Measurements from ENCODE around the gene FPGS. TPM values are rescaled to one million over a fixed set of nuclear protein-coding genes. Genes with fewer than 3 reads are reported as not detected.
A peak's percentile ranks its signal among the peaks of the same experiment; 100 is the strongest.

Gene FPGS
- total and polyA plus RNA-seq, 4 donors = 20.4 to 61.1 (median 42.7) TPM

DNA sequence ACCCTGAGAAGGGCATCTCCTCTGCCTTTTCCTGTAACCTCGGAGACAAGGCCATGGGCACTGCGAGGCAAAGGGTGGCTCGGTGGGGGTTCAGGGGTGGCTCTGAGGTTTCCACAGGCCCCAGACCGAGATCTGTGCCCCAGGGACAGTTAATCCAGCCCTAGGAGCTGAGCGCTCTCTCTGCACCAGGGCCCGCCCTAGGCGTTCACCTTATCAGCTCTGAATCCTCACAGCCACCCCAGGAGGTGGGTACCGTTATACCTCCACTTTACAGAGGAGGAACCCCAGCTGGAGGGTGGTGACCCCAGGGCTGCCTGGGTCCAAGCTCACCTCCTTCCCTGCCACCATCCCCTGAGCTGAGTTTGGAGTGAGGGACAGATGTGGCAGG lies 54.0 kb downstream of the FPGS start:
- Histone ChIP-seq H3K27ac (ENCODE audit: low read depth in 1 of 2, low read length in 2 of 2) (no peak overlapping the region), H3K9me3 (ENCODE audit: control insufficient read depth in 4 of 4, low read length in 3 of 4) (no peaks in the 10 kb centered on the region), H3K27me3 (ENCODE audit: control insufficient read depth in 4 of 4, insufficient read depth in 4 of 4, low read length in 3 of 4) (no peaks in the 10 kb centered on the region), H3K9ac (ENCODE audit: low read depth in 1 of 2, low read length in 2 of 2) (no peak overlapping the region), H3K4me1 (ENCODE audit: control insufficient read depth in 4 of 4, insufficient read depth in 4 of 4, low read length in 3 of 4) (peaks cover 0 to 10% (median 1%) of the 10 kb centered on the region in 4 donors), H3K4me3 (ENCODE audit: low read depth in 1 of 3, low read length in 3 of 3) (no peak overlapping the region), H3K36me3 (ENCODE audit: control insufficient read depth in 4 of 4, insufficient read depth in 3 of 4, low read depth in 1 of 4, low read length in 3 of 4) (no peaks in the 10 kb centered on the region)
- TF ChIP-seq TAF1 (conservative IDR thresholded peaks at IDR 0.05) (no peak), YY1 (IDR thresholded peaks at IDR 0.05) (no peak), HNF4A (conservative IDR thresholded peaks at IDR 0.05) (no peak), RXRA (IDR thresholded peaks at IDR 0.05) (no peak)
- TF ChIP-seq, protein P1, sequence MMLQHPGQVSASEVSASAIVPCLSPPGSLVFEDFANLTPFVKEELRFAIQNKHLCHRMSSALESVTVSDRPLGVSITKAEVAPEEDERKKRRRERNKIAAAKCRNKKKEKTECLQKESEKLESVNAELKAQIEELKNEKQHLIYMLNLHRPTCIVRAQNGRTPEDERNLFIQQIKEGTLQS (IDR thresholded peaks at IDR 0.05) = no peak
- TF ChIP-seq, protein P2, sequence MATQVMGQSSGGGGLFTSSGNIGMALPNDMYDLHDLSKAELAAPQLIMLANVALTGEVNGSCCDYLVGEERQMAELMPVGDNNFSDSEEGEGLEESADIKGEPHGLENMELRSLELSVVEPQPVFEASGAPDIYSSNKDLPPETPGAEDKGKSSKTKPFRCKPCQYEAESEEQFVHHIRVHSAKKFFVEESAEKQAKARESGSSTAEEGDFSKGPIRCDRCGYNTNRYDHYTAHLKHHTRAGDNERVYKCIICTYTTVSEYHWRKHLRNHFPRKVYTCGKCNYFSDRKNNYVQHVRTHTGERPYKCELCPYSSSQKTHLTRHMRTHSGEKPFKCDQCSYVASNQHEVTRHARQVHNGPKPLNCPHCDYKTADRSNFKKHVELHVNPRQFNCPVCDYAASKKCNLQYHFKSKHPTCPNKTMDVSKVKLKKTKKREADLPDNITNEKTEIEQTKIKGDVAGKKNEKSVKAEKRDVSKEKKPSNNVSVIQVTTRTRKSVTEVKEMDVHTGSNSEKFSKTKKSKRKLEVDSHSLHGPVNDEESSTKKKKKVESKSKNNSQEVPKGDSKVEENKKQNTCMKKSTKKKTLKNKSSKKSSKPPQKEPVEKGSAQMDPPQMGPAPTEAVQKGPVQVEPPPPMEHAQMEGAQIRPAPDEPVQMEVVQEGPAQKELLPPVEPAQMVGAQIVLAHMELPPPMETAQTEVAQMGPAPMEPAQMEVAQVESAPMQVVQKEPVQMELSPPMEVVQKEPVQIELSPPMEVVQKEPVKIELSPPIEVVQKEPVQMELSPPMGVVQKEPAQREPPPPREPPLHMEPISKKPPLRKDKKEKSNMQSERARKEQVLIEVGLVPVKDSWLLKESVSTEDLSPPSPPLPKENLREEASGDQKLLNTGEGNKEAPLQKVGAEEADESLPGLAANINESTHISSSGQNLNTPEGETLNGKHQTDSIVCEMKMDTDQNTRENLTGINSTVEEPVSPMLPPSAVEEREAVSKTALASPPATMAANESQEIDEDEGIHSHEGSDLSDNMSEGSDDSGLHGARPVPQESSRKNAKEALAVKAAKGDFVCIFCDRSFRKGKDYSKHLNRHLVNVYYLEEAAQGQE (IDR thresholded peaks at IDR 0.05) = no peak
- TF ChIP-seq, protein P3, sequence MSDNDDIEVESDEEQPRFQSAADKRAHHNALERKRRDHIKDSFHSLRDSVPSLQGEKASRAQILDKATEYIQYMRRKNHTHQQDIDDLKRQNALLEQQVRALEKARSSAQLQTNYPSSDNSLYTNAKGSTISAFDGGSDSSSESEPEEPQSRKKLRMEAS (IDR thresholded peaks at IDR 0.05) = no peak
- peak; percentile 65 for DNase-seq (ENCODE audit: low spot score)
- 89% methylated on average over 8 of the region's 8 CpGs for WGBS

DNA sequence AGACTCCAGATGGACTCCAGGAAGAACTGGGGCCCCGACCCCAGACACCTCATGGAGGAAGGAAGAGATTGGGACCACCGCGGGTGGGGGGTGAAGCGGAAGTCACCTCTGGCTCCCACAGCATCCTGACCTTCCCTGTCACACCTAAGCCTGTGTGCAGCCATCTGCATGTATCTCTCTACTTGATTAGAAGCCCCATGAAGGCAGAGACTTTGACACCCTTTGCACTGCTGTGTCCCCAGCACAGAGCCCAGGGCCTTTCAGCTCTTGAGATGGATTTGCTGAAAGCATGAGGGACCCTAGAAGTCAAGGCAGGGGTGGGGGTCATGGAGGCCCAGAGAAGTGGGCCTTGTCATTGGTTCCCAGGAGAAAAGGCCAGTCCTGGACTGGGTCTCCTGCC lies 54.6 kb downstream of the FPGS start:
- TF ChIP-seq HNF4G (IDR thresholded peaks at IDR 0.05) = no peak
- no peak for TF ChIP-seq FOXA1 (IDR thresholded peaks at IDR 0.05)
- no peak for TF ChIP-seq FOXA2 (IDR thresholded peaks at IDR 0.05)
- TF ChIP-seq, protein P4, sequence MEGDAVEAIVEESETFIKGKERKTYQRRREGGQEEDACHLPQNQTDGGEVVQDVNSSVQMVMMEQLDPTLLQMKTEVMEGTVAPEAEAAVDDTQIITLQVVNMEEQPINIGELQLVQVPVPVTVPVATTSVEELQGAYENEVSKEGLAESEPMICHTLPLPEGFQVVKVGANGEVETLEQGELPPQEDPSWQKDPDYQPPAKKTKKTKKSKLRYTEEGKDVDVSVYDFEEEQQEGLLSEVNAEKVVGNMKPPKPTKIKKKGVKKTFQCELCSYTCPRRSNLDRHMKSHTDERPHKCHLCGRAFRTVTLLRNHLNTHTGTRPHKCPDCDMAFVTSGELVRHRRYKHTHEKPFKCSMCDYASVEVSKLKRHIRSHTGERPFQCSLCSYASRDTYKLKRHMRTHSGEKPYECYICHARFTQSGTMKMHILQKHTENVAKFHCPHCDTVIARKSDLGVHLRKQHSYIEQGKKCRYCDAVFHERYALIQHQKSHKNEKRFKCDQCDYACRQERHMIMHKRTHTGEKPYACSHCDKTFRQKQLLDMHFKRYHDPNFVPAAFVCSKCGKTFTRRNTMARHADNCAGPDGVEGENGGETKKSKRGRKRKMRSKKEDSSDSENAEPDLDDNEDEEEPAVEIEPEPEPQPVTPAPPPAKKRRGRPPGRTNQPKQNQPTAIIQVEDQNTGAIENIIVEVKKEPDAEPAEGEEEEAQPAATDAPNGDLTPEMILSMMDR (IDR thresholded peaks at IDR 0.05; ENCODE audit: low read depth, low read length, missing input control) = no peak
- TF ChIP-seq RXRA (IDR thresholded peaks at IDR 0.05) = no peak
- TF ChIP-seq YY1 (IDR thresholded peaks at IDR 0.05) = no peak
- no peak for TF ChIP-seq TAF1 (conservative IDR thresholded peaks at IDR 0.05)
- TF ChIP-seq EGR1 (IDR thresholded peaks at IDR 0.05; ENCODE audit: low read depth in 2 of 2) = no peak
- no peak for TF ChIP-seq JUND (IDR thresholded peaks at IDR 0.05)
- TF ChIP-seq, protein P2 (IDR thresholded peaks at IDR 0.05) = no peak
- TF ChIP-seq NR2F2 (IDR thresholded peaks at IDR 0.05) = no peak
- TF ChIP-seq, protein P5, sequence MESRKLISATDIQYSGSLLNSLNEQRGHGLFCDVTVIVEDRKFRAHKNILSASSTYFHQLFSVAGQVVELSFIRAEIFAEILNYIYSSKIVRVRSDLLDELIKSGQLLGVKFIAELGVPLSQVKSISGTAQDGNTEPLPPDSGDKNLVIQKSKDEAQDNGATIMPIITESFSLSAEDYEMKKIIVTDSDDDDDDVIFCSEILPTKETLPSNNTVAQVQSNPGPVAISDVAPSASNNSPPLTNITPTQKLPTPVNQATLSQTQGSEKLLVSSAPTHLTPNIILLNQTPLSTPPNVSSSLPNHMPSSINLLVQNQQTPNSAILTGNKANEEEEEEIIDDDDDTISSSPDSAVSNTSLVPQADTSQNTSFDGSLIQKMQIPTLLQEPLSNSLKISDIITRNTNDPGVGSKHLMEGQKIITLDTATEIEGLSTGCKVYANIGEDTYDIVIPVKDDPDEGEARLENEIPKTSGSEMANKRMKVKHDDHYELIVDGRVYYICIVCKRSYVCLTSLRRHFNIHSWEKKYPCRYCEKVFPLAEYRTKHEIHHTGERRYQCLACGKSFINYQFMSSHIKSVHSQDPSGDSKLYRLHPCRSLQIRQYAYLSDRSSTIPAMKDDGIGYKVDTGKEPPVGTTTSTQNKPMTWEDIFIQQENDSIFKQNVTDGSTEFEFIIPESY (IDR thresholded peaks at IDR 0.05) = no peak
- TF ChIP-seq GABPA (IDR thresholded peaks at IDR 0.05 in 1 of 2, conservative IDR thresholded peaks at IDR 0.05 in 1 of 2) = no peak
- TF ChIP-seq, protein P3 (IDR thresholded peaks at IDR 0.05) = no peak
- no peak for TF ChIP-seq SP1 (IDR thresholded peaks at IDR 0.05)
- TF ChIP-seq HNF4A (conservative IDR thresholded peaks at IDR 0.05) = no peak
- TF ChIP-seq RAD21 (IDR thresholded peaks at IDR 0.05) = no peak
- TF ChIP-seq, protein P1 (IDR thresholded peaks at IDR 0.05) = no peak
- Histone ChIP-seq H3K36me3 (ENCODE audit: control insufficient read depth in 4 of 4, insufficient read depth in 3 of 4, low read depth in 1 of 4, low read length in 3 of 4) (no peaks in the 10 kb centered on the region), H3K4me3 (ENCODE audit: low read depth in 1 of 3, low read length in 3 of 3) (no peak overlapping the region), H3K27ac (ENCODE audit: low read depth in 1 of 2, low read length in 2 of 2) (no peak overlapping the region), H3K27me3 (ENCODE audit: control insufficient read depth in 4 of 4, insufficient read depth in 4 of 4, low read length in 3 of 4) (no peaks in the 10 kb centered on the region), H3K9ac (ENCODE audit: low read depth in 1 of 2, low read length in 2 of 2) (no peak overlapping the region), H3K9me3 (ENCODE audit: control insufficient read depth in 4 of 4, low read length in 3 of 4) (no peaks in the 10 kb centered on the region), H3K4me1 (ENCODE audit: control insufficient read depth in 4 of 4, insufficient read depth in 4 of 4, low read length in 3 of 4) (peaks cover 0 to 12% (median 1%) of the 10 kb centered on the region in 4 donors)
- DNase-seq (ENCODE audit: low spot score) = no peak
- 47% methylated on average over 4 of the region's 4 CpGs for WGBS

Data from liver (tissue), 9 donors.